ENCODE data around the gene DPP4.

- TF ChIP-seq CTCF (optimal IDR thresholded peaks at IDR 0.05 in 1 of 3, IDR thresholded peaks at IDR 0.05 in 1 of 3, conservative IDR thresholded peaks at IDR 0.05 in 1 of 3; ENCODE audit: extremely low read depth in 1 of 3, insufficient read depth in 2 of 3, low read length in 3 of 3): no peak
- TF ChIP-seq EZH2 (IDR thresholded peaks at IDR 0.05; ENCODE audit: low read length): no peak
Observed at GRCh38 chr2:161998857-161999256, 75.2 kb downstream of the DPP4 start.

Data from keratinocyte (primary cell).